ENCODE data around the gene RHOF. TPM values are rescaled to one million over a fixed set of nuclear protein-coding genes. Genes with fewer than 3 reads are reported as not detected.
A peak's percentile ranks its signal among the peaks of the same experiment; 100 is the strongest.

RHOF gene
- total RNA-seq, 2 experiments from 2014 or later, result 144 to 157 TPM

GRCh38 chr12:121799842-121800693, 6.6 kb upstream of the RHOF start:
- H3K27me3 Mint-ChIP-seq, result no peaks in the 10 kb centered on the region
- H3K27ac Mint-ChIP-seq, result peak overlapping the region; percentile 89
- DNase-seq (peak; percentile 88), ATAC-seq (ENCODE audit: low read depth) (peak; percentile 34)
- POLR2A ChIA-PET, result interaction anchor here (0.9 to 31.1 kb wide), 6 partner anchors 3 to 173 kb away, joined by 3 to 931 read pairs (median 8); partner anchors contain the start of genes ORAI1, PSMD9, RHOF and SETD1B
- H3K4me1 Mint-ChIP-seq, result peaks cover 25% of the 10 kb centered on the region
- H3K36me3 Mint-ChIP-seq, result peaks cover 15% of the 10 kb centered on the region
- H3K9me3 Mint-ChIP-seq, result no peaks in the 10 kb centered on the region
- H3K4me3 Mint-ChIP-seq, result peak overlapping the region; percentile 87

- H3K9me3 Mint-ChIP-seq, result no peaks in the 10 kb centered on the region
- H3K4me1 Mint-ChIP-seq, result peaks cover 32% of the 10 kb centered on the region
- peak overlapping the region; percentile 89 for H3K27ac Mint-ChIP-seq
- ATAC-seq (ENCODE audit: low read depth), result peak; percentile 11
- peak; percentile 67 for DNase-seq
- H3K27me3 Mint-ChIP-seq, result no peaks in the 10 kb centered on the region
- H3K4me3 Mint-ChIP-seq, result peak overlapping the region; percentile 87
- H3K36me3 Mint-ChIP-seq, result peaks cover 15% of the 10 kb centered on the region
- POLR2A ChIA-PET, result interaction anchor here (1.2 to 31.1 kb wide), 4 partner anchors 4 to 173 kb away, joined by 3 to 931 read pairs (median 467); partner anchors contain the start of genes ORAI1, RHOF and SETD1B
Observed at GRCh38 chr12:121799156-121799841, 5.8 kb upstream of the RHOF start.

- Mint-ChIP-seq H3K4me1 (peaks cover 33% of the 10 kb centered on the region), H3K36me3 (peaks cover 15% of the 10 kb centered on the region), H3K27me3 (no peaks in the 10 kb centered on the region), H3K9me3 (no peaks in the 10 kb centered on the region), H3K27ac (peak overlapping the region; percentile 89), H3K4me3 (peak overlapping the region; percentile 87)
- ATAC-seq (ENCODE audit: low read depth), result no peak
- no peak for DNase-seq
- POLR2A ChIA-PET, result interaction anchor here (1.4 to 31.1 kb wide), 3 partner anchors 4 to 172 kb away, joined by 3 to 931 read pairs (median 931); partner anchors contain the start of genes ORAI1, RHOF and SETD1B
Observed at GRCh38 chr12:121798787-121799155, 5.3 kb upstream of the RHOF start.

- Mint-ChIP-seq H3K36me3 (peaks cover 15% of the 10 kb centered on the region), H3K27ac (peak overlapping the region; percentile 47), H3K27me3 (no peaks in the 10 kb centered on the region), H3K4me3 (peak overlapping the region; percentile 87), H3K4me1 (peaks cover 33% of the 10 kb centered on the region), H3K9me3 (no peaks in the 10 kb centered on the region)
- no peak for ATAC-seq (ENCODE audit: low read depth)
- no peak for DNase-seq
- POLR2A ChIA-PET, result interaction anchor here (1.4 to 31.1 kb wide), 3 partner anchors 5 to 171 kb away, joined by 3 to 931 read pairs (median 931); partner anchors contain the start of genes ORAI1, RHOF and SETD1B
Observed at GRCh38 chr12:121797937-121798786, 4.7 kb upstream of the RHOF start.

GRCh38 chr12:121796855-121797751, 3.6 kb upstream of the RHOF start:
- POLR2A ChIA-PET, result interaction anchor here (0.7 to 31.1 kb wide), 4 partner anchors 6 to 169 kb away, joined by 3 to 931 read pairs (median 468); partner anchors contain the start of genes RHOF and SETD1B
- peaks cover 17% of the 10 kb centered on the region for H3K36me3 Mint-ChIP-seq
- DNase-seq, result no peak
- peaks cover 33% of the 10 kb centered on the region for H3K4me1 Mint-ChIP-seq
- peak overlapping the region; percentile 87 for H3K4me3 Mint-ChIP-seq
- H3K27ac Mint-ChIP-seq, result peak overlapping the region; percentile 70
- H3K27me3 Mint-ChIP-seq, result no peaks in the 10 kb centered on the region
- no peak for ATAC-seq (ENCODE audit: low read depth)
- no peaks in the 10 kb centered on the region for H3K9me3 Mint-ChIP-seq

- peaks cover 16% of the 10 kb centered on the region for H3K36me3 Mint-ChIP-seq
- DNase-seq (peak; percentile 89), ATAC-seq (ENCODE audit: low read depth) (no peak)
- H3K4me1 Mint-ChIP-seq, result peaks cover 42% of the 10 kb centered on the region
- POLR2A ChIA-PET, result interaction anchor here (0.8 to 31.1 kb wide), 8 partner anchors 6 to 99 kb away, joined by 3 to 931 read pairs (median 10); partner anchors contain the start of genes PSMD9, RHOF, SETD1B and TMEM120B
- H3K27ac Mint-ChIP-seq, result peak overlapping the region; percentile 92
- H3K27me3 Mint-ChIP-seq, result no peaks in the 10 kb centered on the region
- peak overlapping the region; percentile 72 for H3K4me3 Mint-ChIP-seq
- no peaks in the 10 kb centered on the region for H3K9me3 Mint-ChIP-seq
Observed at GRCh38 chr12:121795034-121795968, 1.8 kb upstream of the RHOF start.

- peaks cover 18% of the 10 kb centered on the region for H3K36me3 Mint-ChIP-seq
- peak overlapping the region; percentile 92 for H3K27ac Mint-ChIP-seq
- peak; percentile 6 for ATAC-seq (ENCODE audit: low read depth)
- peak overlapping the region; percentile 72 for H3K4me3 Mint-ChIP-seq
- peaks cover 48% of the 10 kb centered on the region for H3K4me1 Mint-ChIP-seq
- POLR2A ChIA-PET, result interaction anchor here (0.8 to 31.1 kb wide), 9 partner anchors 6 to 168 kb away, joined by 3 to 931 read pairs (median 8); partner anchors contain the start of genes ORAI1, PSMD9, RHOF and SETD1B
- no peaks in the 10 kb centered on the region for H3K27me3 Mint-ChIP-seq
- H3K9me3 Mint-ChIP-seq, result no peaks in the 10 kb centered on the region
- DNase-seq, result no peak
Observed at GRCh38 chr12:121794534-121795033, 1.1 kb upstream of the RHOF start.

- Mint-ChIP-seq H3K4me3 (peak overlapping the region; percentile 72), H3K4me1 (peaks cover 46% of the 10 kb centered on the region), H3K27me3 (no peaks in the 10 kb centered on the region), H3K36me3 (peaks cover 18% of the 10 kb centered on the region), H3K27ac (peak overlapping the region; percentile 92), H3K9me3 (no peaks in the 10 kb centered on the region)
- ATAC-seq (ENCODE audit: low read depth) (peak; percentile 59), DNase-seq (peak; percentile 99)
- POLR2A ChIA-PET, result interaction anchor here (0.6 to 31.1 kb wide), 14 partner anchors 5 to 257 kb away, joined by 3 to 931 read pairs (median 5); partner anchors contain the start of genes ORAI1, PSMD9, RHOF and SETD1B
Observed at GRCh38 chr12:121793838-121794533, 498 bp upstream of the RHOF start.

- H3K36me3 Mint-ChIP-seq, result peaks cover 18% of the 10 kb centered on the region
- peak overlapping the region; percentile 98 for H3K27ac Mint-ChIP-seq
- peaks cover 43% of the 10 kb centered on the region for H3K4me1 Mint-ChIP-seq
- peak overlapping the region; percentile 89 for H3K4me3 Mint-ChIP-seq
- H3K27me3 Mint-ChIP-seq, result no peaks in the 10 kb centered on the region
- DNase-seq (peak; percentile 76), ATAC-seq (ENCODE audit: low read depth) (peak; percentile 21)
- H3K9me3 Mint-ChIP-seq, result no peaks in the 10 kb centered on the region
- POLR2A ChIA-PET, result interaction anchor here (0.6 to 31.1 kb wide), 10 partner anchors 4 to 256 kb away, joined by 3 to 931 read pairs (median 6); partner anchors contain the start of genes PSMD9, RHOF, SETD1B and TMEM120B
Observed at GRCh38 chr12:121792607-121793439, 665 bp downstream of the RHOF start.

All from activated naive CD8-positive, alpha-beta T cell treated with anti-CD3 and anti-CD28 coated beads, Interleukin-2, amount 10 ng/mL, durations not matched to agents 7 days and 5 days (primary cell).